GM20000 (cell line): ENCODE results near the gene HMOX1.

Source experiments
- DNase-seq: peaks from one replicate; pipeline ENCODE4 v3.0.0; 2012; ENCODE audit warnings: low spot score
- CTCF ChIP-seq: IDR thresholded peaks from 2 replicates; pipeline ENCODE4 v1.5.1; 2012; ENCODE audit warnings: mild to moderate bottlenecking, control low read depth; ENCODE audit errors: extremely low read depth, missing control alignments

The HMOX1 gene

GRCh38 chr22:35380537-35381423 lies at the start of gene HMOX1:
Gene HMOX1, plus strand, starts transcription at chr22:35381096. Its CDS starts 78 bp downstream, at chr22:35381174.
- no peak for TF ChIP-seq CTCF
- DNase-seq = peak; percentile 89

GRCh38 chr22:35332278-35332677 lies 48.6 kb upstream of the HMOX1 start:
- TF ChIP-seq CTCF = no peak
- DNase-seq = no peak

- TF ChIP-seq CTCF = no peak
- no peak for DNase-seq
These were observed 47.7 kb upstream of the HMOX1 start for GRCh38 chr22:35333220-35333619.

- DNase-seq = no peak
- TF ChIP-seq CTCF = no peak
These were observed 46.9 kb upstream of the HMOX1 start for GRCh38 chr22:35334004-35334403.

GRCh38 chr22:35335468-35335867 lies 45.4 kb upstream of the HMOX1 start:
- no peak for DNase-seq
- no peak for TF ChIP-seq CTCF

- DNase-seq = no peak
- no peak for TF ChIP-seq CTCF
These were observed 44.7 kb upstream of the HMOX1 start for GRCh38 chr22:35335936-35336781.

- DNase-seq = no peak
These were observed 43.0 kb upstream of the HMOX1 start for GRCh38 chr22:35337932-35338331.

More at GRCh38 chr22:35337932-35338331, 43.0 kb upstream of the HMOX1 start:
- TF ChIP-seq CTCF = no peak
